SK-N-MC (cell line): ENCODE measurements around the gene CYSRT1.
"Not testable (repeated sequence)": the region's sequence is repeated elsewhere in the genome, so short reads cannot be mapped to it uniquely, and the experiment has no call there.

ENCODE experiments used
- DNase-seq: peaks from one replicate; pipeline ENCODE4 v3.0.0-alpha.2; 2011; ENCODE audit warnings: low read depth, low spot score
- H3K27ac ChIP-seq: fragments of 200-600 bp; sonication (generic); 2 replicates; pipeline ENCODE4 v1.5.1; 2016; ENCODE audit warnings: mixed run types
- H3K36me3 ChIP-seq: fragments of 200-600 bp; sonication (generic); 2 replicates; pipeline ENCODE4 v1.6.1; 2017; ENCODE audit warnings: antibody characterized with exemption, low read length, mixed read lengths; ENCODE audit not compliant: insufficient read depth
- H3K4me3 ChIP-seq: fragments of 200-600 bp; sonication (generic); 2 replicates; pipeline ENCODE4 v1.5.1; 2016
- H3K9ac ChIP-seq: fragments of 200-600 bp; sonication (generic); 2 replicates; pipeline ENCODE4 v1.8.0; 2017; ENCODE audit warnings: mixed run types, mixed read lengths; ENCODE audit not compliant: insufficient read length
- H3K9me3 ChIP-seq: fragments of 200-600 bp; sonication (generic); 2 replicates; pipeline ENCODE4 v1.6.1; 2017; ENCODE audit warnings: low read depth, mild to moderate bottlenecking, antibody characterized with exemption, low read length, moderate library complexity, mixed read lengths
- EZH2 ChIP-seq: fragments of 200-600 bp; sonication (generic); IDR thresholded peaks from one replicate; pipeline ENCODE4 v1.6.1; 2017; ENCODE audit warnings: antibody characterized with exemption
- FOXP2 ChIP-seq: optimal IDR thresholded peaks from 2 replicates; pipeline ENCODE3; 2011; ENCODE audit warnings: mild to moderate bottlenecking, moderate library complexity; ENCODE audit not compliant: insufficient read depth; ENCODE audit errors: extremely low read length, control extremely low read depth
- POLR2AphosphoS5 ChIP-seq: IDR thresholded peaks from 2 replicates; pipeline ENCODE4 v1.6.1; 2012; ENCODE audit warnings: mild to moderate bottlenecking, low read depth, low read length, borderline replicate concordance

CYSRT1 gene

DNA sequence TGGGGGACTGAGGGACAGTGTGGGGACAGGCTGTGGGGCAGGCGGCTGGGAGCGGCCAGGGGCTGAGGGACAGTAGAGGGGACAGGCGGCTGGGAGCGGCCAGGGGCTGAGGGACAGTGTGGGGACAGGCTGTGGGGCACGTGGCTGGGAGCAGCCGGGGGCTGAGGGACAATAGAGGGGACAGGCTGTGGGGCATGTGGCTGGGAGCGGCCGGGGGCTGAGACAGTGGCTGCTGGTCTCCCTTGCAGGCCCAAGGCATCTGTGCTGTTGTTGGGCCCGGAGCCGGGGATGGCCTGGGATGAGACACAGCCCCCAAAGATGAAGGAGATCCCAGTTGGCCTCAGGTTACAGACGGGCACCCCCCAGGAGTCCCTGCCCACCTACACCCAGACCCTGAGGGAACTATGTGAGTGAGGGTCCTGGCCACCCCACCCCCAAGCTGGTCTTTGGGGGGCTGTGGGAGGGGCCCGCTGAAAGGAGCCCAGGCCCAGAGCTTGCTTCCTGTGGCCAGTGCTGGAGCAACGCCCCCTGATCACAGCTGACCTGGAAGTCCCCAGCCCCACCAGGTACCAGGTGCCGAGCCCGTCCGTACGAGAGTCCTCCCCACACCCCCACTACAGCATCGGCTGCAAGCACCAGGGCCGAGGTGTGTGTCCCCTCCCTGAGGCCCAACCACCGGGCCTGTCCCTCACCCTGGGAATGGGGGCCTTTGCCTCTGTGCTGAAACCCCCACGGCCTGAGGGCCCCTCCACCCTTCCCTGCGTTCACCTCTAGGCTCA lies 26.7 kb downstream of the CYSRT1 start:
- Histone ChIP-seq H3K9me3 (no peaks in the 10 kb centered on the region), H3K36me3 (peaks cover 6% of the 10 kb centered on the region; the same call in 1 of the 2 replicates), H3K27ac (no peak overlapping the region), H3K4me3 (no peak overlapping the region), H3K9ac (no peak overlapping the region)
- TF ChIP-seq POLR2AphosphoS5 (no peak), FOXP2 (no peak), EZH2 (no peak)
- no peak for DNase-seq

DNA sequence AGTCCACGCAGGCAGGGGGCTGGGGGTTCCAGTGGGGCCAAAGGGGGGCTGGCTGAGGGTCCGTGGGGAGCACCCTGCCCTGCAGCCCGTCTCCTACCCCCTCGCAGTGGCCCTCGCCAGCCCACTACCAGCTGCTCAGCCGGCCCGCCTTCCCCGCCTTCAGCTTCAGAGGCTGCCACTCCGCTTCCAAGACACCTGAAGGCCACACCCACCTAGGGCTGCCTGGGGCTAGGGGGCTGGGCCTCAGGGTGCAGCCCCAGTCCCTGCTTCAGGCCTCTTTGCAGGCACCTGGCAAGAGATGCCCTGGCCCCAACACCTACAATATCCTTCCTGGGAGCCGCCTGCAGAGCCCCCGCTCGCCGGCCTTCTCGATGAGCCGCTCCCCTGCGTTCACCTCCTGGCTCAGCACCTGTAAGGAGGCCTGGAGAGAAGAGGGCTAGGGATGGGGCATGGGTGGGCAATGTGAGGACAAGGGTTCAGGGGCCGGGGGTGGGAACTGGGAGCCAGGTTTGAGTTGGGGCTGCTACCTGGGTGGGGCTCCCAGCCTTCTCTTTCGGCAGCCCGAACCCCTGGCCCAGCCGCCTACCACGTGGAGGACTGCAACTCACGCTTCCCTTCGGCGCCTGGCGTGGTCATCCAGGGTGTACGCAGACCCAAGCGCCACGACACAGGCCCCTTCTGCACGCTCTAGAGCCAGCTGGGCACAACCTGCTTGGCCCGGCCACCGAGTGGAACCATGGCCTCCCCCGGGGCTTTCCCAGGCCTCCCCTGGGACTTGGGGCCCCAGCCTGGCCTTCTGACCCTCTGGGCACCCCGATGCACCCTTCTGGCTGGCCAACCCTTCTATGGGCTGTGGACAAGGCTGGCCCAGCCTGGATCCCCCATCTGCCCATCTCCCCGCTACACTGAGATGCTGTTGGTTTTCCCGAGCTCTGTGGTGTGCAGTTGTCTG lies 27.9 kb downstream of the CYSRT1 start:
- Histone ChIP-seq H3K4me3 (no peak overlapping the region), H3K9me3 (no peaks in the 10 kb centered on the region), H3K9ac (no peak overlapping the region), H3K27ac (no peak overlapping the region), H3K36me3 (peaks cover 11% of the 10 kb centered on the region; the same call in 1 of the 2 replicates)
- TF ChIP-seq EZH2 (no peak), POLR2AphosphoS5 (no peak), FOXP2 (no peak)
- DNase-seq: no peak

DNA sequence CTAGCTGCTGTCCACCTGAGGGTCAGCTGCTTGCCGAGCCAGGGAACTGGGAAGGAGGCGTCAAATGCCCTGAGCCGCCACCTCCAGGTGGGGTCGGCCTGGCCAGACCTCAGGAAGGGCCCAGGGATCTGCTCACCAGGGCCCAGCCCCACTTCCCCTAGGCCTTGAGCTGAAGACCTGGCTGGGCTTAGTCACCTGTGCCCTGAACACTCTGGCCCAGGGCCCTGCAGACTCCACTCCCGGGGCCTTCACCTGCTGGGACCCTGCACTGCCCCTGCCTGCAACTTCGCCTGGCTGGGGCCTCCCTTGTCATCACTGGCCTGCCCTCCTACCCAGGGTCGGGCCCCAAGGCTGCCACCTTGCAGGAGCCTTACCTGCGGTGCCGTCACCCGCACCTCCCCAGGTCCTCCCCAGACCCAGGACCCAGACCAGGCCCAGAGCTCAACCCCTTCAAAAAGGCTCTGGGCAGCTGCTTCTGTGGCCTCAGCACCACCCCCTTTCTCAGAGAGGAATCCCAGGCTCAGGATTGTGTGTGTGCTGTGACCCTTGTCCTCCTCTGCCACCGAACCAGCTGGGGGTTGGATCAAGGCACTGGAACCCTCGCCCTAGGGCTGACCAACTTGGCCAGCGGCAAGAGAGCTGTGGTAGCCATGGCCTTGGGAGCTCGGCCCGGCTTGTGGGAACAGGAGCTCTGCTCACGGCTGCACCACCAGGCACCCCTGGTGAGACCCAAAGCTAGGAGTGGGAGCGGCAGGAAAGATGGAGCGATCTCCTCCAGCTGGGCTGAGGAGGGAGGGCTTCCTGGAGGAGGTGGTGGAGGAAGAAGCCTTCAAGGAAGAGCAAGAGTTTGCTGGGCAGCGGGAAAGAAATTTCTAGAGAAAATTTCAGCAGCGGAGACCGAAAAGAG lies 29.0 kb downstream of the CYSRT1 start:
- no peaks in the 10 kb centered on the region for H3K9me3 ChIP-seq
- H3K4me3 ChIP-seq: peak overlapping the region; percentile 88
- peaks cover 22% of the 10 kb centered on the region for H3K36me3 ChIP-seq
- H3K27ac ChIP-seq: no peak overlapping the region; the same call in 1 of the 2 replicates
- no peak for TF ChIP-seq FOXP2
- no peak for TF ChIP-seq POLR2AphosphoS5
- TF ChIP-seq EZH2: no peak
- no peak for DNase-seq
- H3K9ac ChIP-seq: peak overlapping the region; percentile 79

DNA sequence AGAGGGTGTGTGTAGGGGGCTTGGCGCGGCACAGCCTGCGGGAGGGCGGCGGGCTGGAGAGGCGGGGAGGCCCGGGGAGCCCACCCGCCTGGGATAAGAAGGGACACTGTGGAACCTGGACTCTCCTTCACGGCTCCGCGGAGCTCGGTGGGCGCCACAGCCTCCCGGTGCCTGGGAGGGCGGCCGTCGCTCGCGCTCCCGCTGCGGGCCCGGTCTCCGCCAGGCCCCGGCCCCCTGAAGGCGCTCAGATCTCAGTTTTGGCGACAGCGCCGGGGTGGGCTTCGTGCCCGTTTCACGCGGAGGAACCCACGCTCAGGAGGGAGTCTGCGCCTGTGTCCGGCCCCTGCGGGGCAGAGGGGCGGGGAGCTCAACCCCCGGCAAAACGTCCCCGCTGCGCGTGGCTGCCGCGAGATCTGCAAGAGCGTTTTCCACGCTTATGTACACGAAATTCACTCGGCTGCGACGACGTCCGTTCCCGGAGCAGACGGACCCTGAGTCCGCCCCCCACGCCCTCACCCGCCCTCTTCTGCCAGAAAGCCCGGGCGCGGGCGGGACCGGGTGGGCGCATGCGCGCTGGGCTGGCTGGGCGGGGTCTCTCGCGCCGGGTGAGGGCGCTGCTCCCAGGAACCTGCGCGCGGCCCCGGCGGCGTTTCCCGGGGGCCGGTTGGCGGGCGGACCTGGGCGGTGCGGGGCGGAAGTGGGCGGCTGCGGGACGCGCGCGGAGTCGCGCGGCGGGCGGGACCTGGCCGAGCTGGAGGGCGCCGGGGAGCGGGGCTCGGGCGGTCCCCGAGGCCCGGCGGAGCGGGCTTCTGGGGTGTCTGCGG lies 29.9 kb downstream of the CYSRT1 start, which contains the start of gene NELFB:
Gene NELFB (plus strand): TSS at position 704 of the 824 bp plus-strand sequence.
- DNase-seq: no peak
- no peaks in the 10 kb centered on the region for H3K9me3 ChIP-seq
- H3K36me3 ChIP-seq: peaks cover 25% of the 10 kb centered on the region
- peak within 1 kb of the TSS; percentile 88 for H3K4me3 ChIP-seq
- TF ChIP-seq POLR2AphosphoS5 (peak; percentile 94), FOXP2 (no peak)
- H3K9ac ChIP-seq: peak within 1 kb of the TSS; percentile 91
- peak within 1 kb of the TSS; percentile 56; the same call in 1 of the 2 replicates for H3K27ac ChIP-seq

DNA sequence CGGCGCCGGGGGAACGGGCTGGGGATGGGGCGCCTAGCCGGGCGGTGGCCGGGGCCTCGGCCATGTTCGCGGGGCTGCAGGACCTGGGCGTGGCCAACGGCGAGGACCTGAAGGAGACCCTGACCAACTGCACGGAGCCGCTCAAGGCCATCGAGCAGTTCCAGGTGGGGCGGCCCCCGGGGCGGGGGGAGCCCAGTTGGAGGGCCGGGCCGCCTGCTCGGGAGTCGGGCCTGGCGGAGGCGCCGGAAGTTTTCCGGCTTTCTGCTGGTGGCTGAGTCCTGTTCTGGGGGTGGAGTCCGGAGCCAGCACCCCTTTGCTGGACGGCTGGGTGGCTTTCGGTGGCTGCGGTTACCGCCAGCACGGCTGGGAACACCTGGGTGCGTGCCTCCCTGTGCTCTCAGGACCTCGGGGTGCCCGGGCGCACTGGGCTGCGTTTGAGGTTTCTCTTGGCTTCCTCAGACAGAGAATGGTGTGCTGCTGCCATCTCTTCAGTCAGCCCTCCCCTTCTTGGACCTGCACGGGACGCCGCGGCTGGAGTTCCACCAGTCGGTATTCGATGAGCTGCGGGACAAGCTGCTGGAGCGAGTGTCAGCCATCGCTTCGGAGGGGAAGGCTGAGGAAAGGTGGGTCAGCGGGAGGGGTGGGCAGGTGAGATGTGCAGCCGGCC lies 30.6 kb downstream of the CYSRT1 start:
- H3K4me3 ChIP-seq: peak overlapping the region; percentile 88
- no peak for TF ChIP-seq POLR2AphosphoS5
- no peak for TF ChIP-seq EZH2
- no peak for TF ChIP-seq FOXP2
- peak overlapping the region; percentile 91 for H3K9ac ChIP-seq
- peaks cover 25% of the 10 kb centered on the region for H3K36me3 ChIP-seq
- no peak for DNase-seq
- peak overlapping the region; percentile 50; the same call in 1 of the 2 replicates for H3K27ac ChIP-seq
- H3K9me3 ChIP-seq: no peaks in the 10 kb centered on the region

DNA sequence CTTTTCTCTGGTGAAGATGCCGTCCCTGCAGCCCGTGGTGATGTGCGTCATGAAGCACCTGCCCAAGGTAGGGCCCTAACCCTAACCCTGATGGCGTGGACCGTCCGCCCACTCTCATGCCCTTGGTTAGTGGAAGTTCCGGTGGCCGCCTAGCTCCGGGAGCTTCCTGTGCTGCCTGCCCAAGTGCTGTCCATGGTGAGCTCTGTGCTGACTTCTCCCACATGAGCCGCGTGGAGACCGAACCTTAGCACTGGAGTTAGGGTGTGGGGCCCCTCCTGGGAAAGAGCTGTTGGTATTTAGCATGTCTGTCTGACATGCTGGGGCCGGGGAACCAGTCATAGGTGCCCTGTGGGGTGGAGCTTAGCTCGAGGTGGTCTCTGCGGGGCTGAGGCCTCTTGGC lies 31.4 kb downstream of the CYSRT1 start:
- peaks cover 25% of the 10 kb centered on the region for H3K36me3 ChIP-seq
- no peak for DNase-seq
- TF ChIP-seq POLR2AphosphoS5: no peak
- TF ChIP-seq EZH2: no peak
- no peak for TF ChIP-seq FOXP2
- H3K9ac ChIP-seq: peak overlapping the region; percentile 91
- no peaks in the 10 kb centered on the region for H3K9me3 ChIP-seq
- peak overlapping the region; percentile 88 for H3K4me3 ChIP-seq
- H3K27ac ChIP-seq: no peak overlapping the region

DNA sequence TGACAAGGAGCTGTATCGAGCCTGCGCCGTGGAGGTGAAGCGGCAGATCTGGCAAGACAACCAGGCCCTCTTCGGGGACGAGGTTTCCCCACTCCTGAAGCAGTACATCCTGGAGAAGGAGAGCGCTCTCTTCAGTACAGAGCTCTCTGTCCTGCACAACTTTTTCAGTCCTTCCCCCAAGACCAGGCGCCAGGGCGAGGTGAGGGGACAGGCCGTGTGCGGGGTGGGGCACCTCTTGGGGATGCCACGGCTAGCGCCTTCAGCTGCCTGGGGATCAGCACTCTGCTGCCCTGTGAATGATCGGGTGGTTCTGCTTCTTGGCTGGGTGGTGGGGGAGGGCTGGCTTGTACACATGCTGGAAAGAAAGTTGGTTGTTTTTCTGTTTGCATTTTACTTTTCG lies 31.9 kb downstream of the CYSRT1 start:
- H3K4me3 ChIP-seq: no peak overlapping the region
- H3K27ac ChIP-seq: no peak overlapping the region
- H3K9ac ChIP-seq: no peak overlapping the region
- TF ChIP-seq POLR2AphosphoS5: no peak
- H3K36me3 ChIP-seq: peaks cover 25% of the 10 kb centered on the region
- no peaks in the 10 kb centered on the region for H3K9me3 ChIP-seq
- no peak for DNase-seq

DNA sequence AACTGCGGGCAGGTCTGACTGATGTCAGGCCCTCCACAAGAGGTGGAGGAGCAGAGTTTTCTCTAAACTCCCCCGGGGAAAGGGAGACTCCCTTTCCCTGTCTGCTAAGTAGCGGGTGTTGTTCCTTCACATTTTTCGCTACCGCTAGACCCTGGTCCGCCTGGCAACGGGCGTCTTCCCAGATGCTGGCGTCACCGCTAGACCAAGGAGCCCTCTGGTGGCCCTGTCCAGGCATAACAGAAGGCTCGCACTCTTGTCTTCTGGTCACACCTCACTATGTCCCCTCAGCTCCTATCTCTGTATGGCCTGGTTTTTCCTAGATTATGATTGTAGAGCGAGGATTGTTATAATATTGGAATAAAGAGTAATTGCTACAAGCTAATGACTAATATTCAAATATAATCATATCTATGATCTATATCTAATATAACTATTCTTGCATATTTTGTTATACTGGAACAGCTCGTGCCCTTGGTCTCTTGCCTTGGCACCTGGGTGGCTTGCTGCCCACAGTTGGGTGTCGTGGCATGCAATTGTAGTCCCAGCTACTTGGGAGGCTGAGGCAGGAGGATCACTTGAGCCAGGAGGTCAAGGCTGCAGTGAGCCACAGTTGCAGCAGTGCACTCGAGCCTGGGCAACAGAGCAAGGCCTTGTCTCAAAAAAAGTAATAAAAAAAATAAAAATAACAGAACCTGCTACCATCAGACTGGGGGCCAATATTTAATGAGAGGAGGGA lies 37.4 kb downstream of the CYSRT1 start:
- not testable (repeated sequence) for H3K27ac ChIP-seq, DNase-seq, H3K9ac ChIP-seq, H3K9me3 ChIP-seq, H3K4me3 ChIP-seq
- peaks cover 27% of the 10 kb centered on the region for H3K36me3 ChIP-seq
